Lung microvascular endothelial cell (primary cell): ENCODE results near the gene ANKUB1. TPM values are rescaled to one million over a fixed set of nuclear protein-coding genes. Genes with fewer than 3 reads are reported as not detected.

Experiments
- DNase-seq, 2 donors: peaks; one replicate each; pipeline versions ENCODE4 v3.0.0 to v3.0.0-alpha.2; 2010; ENCODE audit warnings: low read depth in 2 of 2
- total RNA-seq: library from RNA; depleted of rRNA; stranded (reverse); fragments of >200 nt; gene quantifications from 2 replicates; pipeline ENCODE4 v1.2.1, GENCODE V29; 2014

Gene ANKUB1
- total RNA-seq, 1 donor from 2014 or later, result not detected

DNA sequence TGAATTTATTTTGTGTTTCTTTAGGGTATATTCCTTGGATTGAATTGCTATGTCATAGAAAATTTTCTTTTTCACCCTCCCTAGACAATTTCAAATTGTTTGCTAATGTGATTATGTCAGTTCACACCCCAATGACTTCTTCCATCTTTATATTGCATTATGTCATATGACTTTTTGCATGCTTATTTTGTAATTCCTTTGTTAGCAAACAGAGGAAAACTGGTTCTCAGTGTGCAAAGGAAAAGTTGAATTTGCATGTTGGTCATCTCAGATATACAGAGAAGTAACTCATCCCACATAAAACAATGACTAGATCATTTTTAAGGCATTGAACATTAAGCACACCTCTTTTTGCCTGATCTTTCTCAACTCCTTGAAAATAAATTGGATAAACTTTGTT lies 17.3 kb upstream of the ANKUB1 start:
- no peak for DNase-seq

GRCh38 chr3:149808209-149808829 lies 16.0 kb upstream of the ANKUB1 start:
- peak; percentile 81 to 89 for DNase-seq

- no peak for DNase-seq
Measured at GRCh38 chr3:149806171-149806778, 13.9 kb upstream of the ANKUB1 start.

GRCh38 chr3:149801639-149802038 lies 9.3 kb upstream of the ANKUB1 start:
- DNase-seq, result no peak

DNA sequence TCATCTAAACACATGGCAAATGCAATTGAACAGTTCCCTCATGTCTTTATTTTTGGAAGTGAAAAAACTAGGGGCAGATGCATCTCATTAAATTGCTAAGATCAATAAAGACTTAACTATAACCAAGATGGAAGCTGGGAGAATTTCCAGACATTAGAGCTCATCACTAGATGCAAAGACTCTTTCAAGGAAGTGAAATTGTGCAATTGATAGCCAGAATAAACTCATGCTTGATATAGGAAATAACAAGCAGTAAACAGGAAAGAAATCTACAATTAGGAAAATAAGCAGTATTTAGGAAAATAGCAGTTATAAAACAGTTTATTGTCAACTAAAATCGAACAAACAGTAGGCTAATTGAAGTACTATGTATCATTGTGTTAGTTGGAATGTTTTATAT lies 8.8 kb upstream of the ANKUB1 start:
- DNase-seq, result no peak

GRCh38 chr3:149800693-149801092 lies 8.3 kb upstream of the ANKUB1 start:
- no peak for DNase-seq

- DNase-seq, result no peak
Measured at GRCh38 chr3:149796026-149796425, 3.7 kb upstream of the ANKUB1 start.

DNA sequence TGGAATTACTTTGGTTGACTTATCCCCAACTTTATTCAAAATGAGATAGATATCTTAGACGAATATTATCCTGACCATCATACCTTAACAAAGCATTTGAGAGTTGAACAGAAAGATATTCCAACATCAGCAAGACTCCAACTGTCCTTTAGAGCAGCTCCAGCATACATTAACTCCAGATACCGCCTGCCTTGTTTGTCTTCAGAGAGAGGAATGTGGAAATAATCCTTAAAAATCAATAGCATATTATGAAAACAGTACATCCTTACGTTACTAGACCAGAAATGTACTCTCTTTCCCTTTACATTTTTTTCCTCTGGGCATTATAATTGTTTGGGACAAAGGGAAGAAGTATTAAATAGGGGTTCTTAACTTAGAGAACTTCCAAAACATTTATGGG lies 1.7 kb downstream of the ANKUB1 start:
- DNase-seq, result no peak

DNA sequence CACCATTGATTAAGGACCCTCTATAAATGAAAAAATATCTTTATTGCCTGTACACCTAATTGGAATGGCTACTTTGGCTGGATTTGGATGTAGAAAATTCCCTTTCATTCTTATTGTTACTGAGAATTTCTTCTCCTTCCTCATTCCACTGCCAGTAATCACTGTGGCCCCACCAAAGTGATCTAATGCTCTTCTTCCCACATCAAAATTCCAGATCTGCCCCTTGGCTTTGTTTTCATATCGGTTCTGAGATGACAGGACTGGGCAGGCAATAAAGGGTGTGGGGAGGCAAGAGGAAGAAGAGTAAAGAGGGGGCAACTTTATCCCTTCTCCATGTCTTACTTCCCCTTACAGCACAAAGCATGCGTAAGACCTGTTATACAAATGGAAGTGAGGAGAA lies 2.1 kb downstream of the ANKUB1 start:
- DNase-seq, result no peak

DNA sequence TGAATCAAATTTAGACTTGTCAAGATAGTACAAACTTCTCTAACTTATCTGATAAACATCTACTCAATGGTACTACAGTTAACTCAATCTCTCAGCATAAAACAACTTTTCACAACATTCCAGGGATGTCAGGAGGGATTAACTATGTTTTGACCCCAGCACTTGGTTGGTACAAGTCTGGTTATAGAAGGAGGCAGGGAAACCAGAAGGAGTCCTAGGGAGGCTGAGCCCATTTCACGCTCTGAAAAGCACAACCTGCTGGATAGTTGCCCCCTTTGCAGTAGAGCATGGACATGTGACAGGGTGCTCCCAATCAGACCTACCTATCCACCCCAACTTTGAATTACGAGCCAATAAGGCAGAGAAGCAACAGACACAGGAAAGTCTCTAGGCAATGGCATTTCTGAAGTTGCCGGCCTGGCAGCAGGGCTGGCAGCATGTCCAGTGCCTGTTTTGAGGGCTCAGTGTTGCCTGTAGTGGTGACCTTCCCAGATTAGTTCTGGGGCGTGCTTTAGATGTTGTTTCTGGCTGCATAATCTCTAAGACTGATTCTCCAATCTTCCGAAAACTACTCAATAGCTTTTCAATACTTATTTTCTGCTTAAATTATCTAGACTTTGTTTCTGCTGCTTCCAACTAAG lies 8.2 kb downstream of the ANKUB1 start:
- no peak for DNase-seq

- DNase-seq, result peak in 1 of 2 donors; percentile 4
Measured at GRCh38 chr3:149783576-149783975, 8.8 kb downstream of the ANKUB1 start.

DNA sequence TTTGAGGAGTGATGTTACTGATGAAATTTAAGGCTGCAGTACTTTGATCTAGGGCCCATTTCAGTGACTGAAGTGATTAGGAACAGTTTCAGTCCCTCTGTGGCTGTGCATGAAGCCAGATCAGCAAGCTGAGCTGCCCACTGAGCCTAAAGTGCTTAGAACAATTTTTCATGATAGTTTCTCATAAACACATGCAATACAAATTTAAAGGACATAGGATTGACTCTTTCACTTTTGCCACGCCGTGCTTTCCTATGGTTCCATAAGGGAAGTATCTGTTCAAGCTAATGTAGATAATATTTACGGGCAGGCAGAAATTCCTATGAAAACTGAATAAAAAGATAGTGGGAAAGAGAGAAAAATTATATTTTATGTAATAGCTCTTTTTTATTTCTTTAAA lies 10.6 kb downstream of the ANKUB1 start:
- no peak for DNase-seq

- peak; percentile 3 to 67 for DNase-seq
Measured at GRCh38 chr3:149781211-149781610, 11.1 kb downstream of the ANKUB1 start.

GRCh38 chr3:149777414-149778214 lies 14.7 kb downstream of the ANKUB1 start:
- peak in 1 of 2 donors; percentile 32 for DNase-seq

GRCh38 chr3:149776170-149776569 lies 16.2 kb downstream of the ANKUB1 start:
- no peak for DNase-seq

GRCh38 chr3:149772861-149773260 lies 19.5 kb downstream of the ANKUB1 start:
- no peak for DNase-seq

DNA sequence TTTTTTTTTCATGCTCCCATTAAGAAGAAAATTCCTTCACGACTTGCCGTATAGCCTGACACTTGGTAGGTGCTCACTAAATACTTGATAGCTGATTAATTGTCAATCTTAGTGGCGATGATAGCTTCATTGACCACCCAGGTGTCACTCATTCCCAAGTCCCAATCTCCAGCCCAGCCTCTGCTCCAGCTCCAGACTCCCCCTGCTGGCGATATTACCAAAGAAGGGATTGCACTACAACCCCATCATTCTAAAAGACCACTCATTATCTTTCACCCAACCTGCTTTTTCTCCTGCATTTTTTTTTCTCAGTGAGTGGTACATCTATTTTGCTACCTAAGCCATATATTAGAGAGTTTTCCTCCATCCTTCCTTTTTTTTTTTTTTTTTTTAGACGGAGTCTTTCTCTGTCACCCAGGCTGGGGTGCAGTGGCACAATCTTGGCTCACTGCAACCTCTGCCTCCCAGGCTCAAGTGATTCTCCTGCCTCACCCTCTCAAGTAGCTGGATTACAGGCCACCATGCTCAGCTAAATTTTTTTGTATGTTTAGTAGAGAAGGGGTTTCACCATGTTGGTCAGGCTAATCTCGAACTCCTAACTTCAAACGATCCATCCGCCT lies 20.6 kb downstream of the ANKUB1 start:
- DNase-seq, result peak; percentile 47 to 72

DNA sequence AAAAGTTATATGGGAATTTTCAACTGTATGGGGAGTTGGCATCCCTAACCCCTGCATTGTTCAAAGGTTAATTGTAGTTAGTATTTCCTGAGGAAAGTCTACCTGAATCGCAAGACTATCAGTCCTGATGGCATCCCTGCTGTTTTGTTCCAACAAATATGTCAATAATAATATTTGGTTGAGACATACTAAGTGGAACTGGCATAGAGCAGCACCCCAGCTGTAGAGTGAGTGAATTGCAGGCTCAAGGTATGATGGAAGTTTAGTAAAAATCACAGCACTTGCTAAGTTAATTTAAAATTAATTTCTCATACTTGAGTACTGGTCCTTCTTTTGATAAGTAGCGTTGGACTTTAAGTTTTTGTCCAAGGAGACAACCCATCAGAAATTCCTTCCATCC lies 22.1 kb downstream of the ANKUB1 start:
- DNase-seq, result no peak

DNA sequence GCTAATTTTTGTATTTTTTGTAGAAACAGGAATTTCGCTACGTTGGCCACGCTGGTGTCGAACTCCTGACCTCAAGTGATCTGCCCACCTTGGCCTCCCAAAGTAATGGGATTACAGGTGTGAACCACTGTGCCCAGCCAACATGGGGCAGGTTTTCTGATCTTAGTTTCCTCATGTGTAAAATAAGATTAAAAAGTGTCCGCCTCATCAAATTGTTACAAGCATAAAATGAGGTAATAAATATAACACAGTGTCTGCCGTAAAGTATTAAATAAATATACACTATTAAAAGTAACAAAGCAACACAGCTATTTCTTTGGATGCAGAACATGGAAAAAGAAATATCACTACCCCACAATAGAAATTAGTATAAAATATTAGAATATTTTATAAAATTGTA lies 23.6 kb downstream of the ANKUB1 start:
- no peak for DNase-seq

GRCh38 chr3:149767720-149768119 lies 24.6 kb downstream of the ANKUB1 start:
- DNase-seq, result no peak

DNA sequence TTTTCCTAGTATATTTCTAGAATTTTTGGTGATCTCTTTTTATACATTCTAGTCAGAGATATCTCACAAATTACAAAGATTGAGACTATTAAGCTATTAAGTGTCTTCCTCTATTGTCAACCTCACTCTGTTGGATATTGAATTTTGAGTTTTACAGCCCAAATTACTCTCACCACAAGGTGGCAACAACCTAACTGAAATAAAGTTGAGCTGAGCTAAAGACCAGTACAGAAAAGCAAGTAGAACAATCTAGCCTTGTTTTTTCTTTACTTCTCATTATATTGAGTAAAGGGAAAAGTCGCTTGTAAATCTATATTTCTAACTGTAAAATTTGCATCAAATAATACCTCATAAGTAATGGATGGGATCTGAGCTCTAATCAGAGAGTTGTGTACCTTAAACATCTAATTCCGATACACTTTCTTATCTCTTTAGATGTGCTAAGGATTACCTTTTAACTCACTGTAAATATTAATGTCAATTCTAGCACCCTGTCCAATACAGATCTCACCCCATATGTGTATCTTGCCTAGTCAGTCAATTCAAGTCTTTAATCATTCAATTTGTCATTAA lies 26.5 kb downstream of the ANKUB1 start:
- peak; percentile 47 to 70 for DNase-seq
